Endodermal cell (in vitro differentiated cells): ENCODE results near the gene PLRG1. TPM values are rescaled to one million over a fixed set of nuclear protein-coding genes. Genes with fewer than 3 reads are reported as not detected.

Experiments
- DNase-seq: peaks from one replicate; pipeline ENCODE4 v3.0.0-alpha.2; 2017
- H3K27ac ChIP-seq: 2 replicates; pipeline ENCODE4 v1.5.1; 2013; ENCODE audit warnings: mild to moderate bottlenecking, low read depth, low read length, moderate library complexity
- H3K27me3 ChIP-seq: 2 replicates; pipeline ENCODE4 v1.6.1; 2013; ENCODE audit warnings: mild to moderate bottlenecking, low read length, moderate library complexity; ENCODE audit not compliant: insufficient read depth, control insufficient read depth, poor library complexity, severe bottlenecking
- H3K36me3 ChIP-seq: 2 replicates; pipeline ENCODE4 v1.7.0; 2013; ENCODE audit warnings: mild to moderate bottlenecking, low read length, moderate library complexity; ENCODE audit not compliant: control insufficient read depth, insufficient read depth
- H3K4me1 ChIP-seq: one replicate; pipeline ENCODE4 v1.7.0; 2013; ENCODE audit warnings: low read length; ENCODE audit not compliant: control insufficient read depth, insufficient read depth
- H3K4me3 ChIP-seq: 2 replicates; pipeline ENCODE4 v1.5.1; 2013; ENCODE audit warnings: mild to moderate bottlenecking, low read length, moderate library complexity
- H3K9ac ChIP-seq: 2 replicates; pipeline ENCODE4 v1.6.1; 2013; ENCODE audit warnings: mild to moderate bottlenecking, low read length, moderate library complexity; ENCODE audit not compliant: poor library complexity, severe bottlenecking; ENCODE audit errors: extremely low read depth
- H3K9me3 ChIP-seq: 2 replicates; pipeline ENCODE4 v1.6.1; 2013; ENCODE audit warnings: mild to moderate bottlenecking, low read length, moderate library complexity; ENCODE audit not compliant: control insufficient read depth
- H3K27ac Mint-ChIP-seq: 2 replicates; pipeline ENCODE4 v1.8.0; 2020; ENCODE audit warnings: mixed read lengths
- H3K27me3 Mint-ChIP-seq: 2 replicates; pipeline ENCODE4 v1.8.0; 2021; ENCODE audit warnings: mild to moderate bottlenecking, mixed read lengths; ENCODE audit not compliant: insufficient read depth
- H3K36me3 Mint-ChIP-seq: 2 replicates; pipeline ENCODE4 v1.8.0; 2020; ENCODE audit warnings: low read depth, mixed read lengths
- H3K4me1 Mint-ChIP-seq: 2 replicates; pipeline ENCODE4 v1.8.0; 2020; ENCODE audit warnings: mixed read lengths
- H3K4me3 Mint-ChIP-seq: 2 replicates; pipeline ENCODE4 v1.8.0; 2020; ENCODE audit warnings: mild to moderate bottlenecking, moderate library complexity, mixed read lengths
- H3K9me3 Mint-ChIP-seq: 2 replicates; pipeline ENCODE4 v1.8.0; 2020; ENCODE audit warnings: mild to moderate bottlenecking, mixed read lengths
- CTCF ChIP-seq: fragments of 200-600 bp; sonication (generic); conservative IDR thresholded peaks from 2 replicates; pipeline ENCODE4 v1.5.0; 2021; ENCODE audit warnings: antibody characterized with exemption, mild to moderate bottlenecking
- WGBS, 2 experiments: methylation state at CpG; one replicate each; pipeline versions ENCODE4 v1.1.5 to v1.1.7; 2013; ENCODE audit warnings: missing lambda C conversion rate in 2 of 2, mixed read lengths in 1 of 2; ENCODE audit not compliant: insufficient coverage in 1 of 2, insufficient read length in 1 of 2; 5-methylcytosine and 5-hydroxymethylcytosine counted together
- total RNA-seq, 2 donors: library from RNA; stranded (reverse); fragmentation: NEBNext Ultra II Directional in 1 of 2; extraction: Animal tissue kit (Norgen Biotek cat#: 25700) in 1 of 2; gene quantifications; 2 replicates in 1 of 2; 3 replicates in 1 of 2; pipeline ENCODE4 v1.2.1, GENCODE V29; 2021

PLRG1 gene
- total RNA-seq, 2 donors from 2014 or later = 132 to 235 TPM

- H3K27ac Mint-ChIP-seq = no peak overlapping the region
- H3K4me1 ChIP-seq = no peaks in the 10 kb centered on the region
- 96 to 100% methylated on average over 2 to 3 of the region's 3 CpGs for WGBS, 2 experiments
- no peaks in the 10 kb centered on the region for H3K9me3 Mint-ChIP-seq
- H3K4me1 Mint-ChIP-seq = no peaks in the 10 kb centered on the region
- no peak for DNase-seq
- no peak overlapping the region for H3K4me3 Mint-ChIP-seq
- H3K27ac ChIP-seq = no peak overlapping the region
- H3K27me3 ChIP-seq = no peaks in the 10 kb centered on the region
- TF ChIP-seq CTCF = no peak
- no peaks in the 10 kb centered on the region for H3K36me3 ChIP-seq
- no peaks in the 10 kb centered on the region for H3K9me3 ChIP-seq
- H3K4me3 ChIP-seq = no peak overlapping the region
- H3K9ac ChIP-seq = no peak overlapping the region
- H3K36me3 Mint-ChIP-seq = no peaks in the 10 kb centered on the region
- no peaks in the 10 kb centered on the region for H3K27me3 Mint-ChIP-seq
These were observed 18.8 kb upstream of the PLRG1 start for GRCh38 chr4:154569028-154569427.

GRCh38 chr4:154566639-154567204, 16.5 kb upstream of the PLRG1 start:
- Mint-ChIP-seq H3K9me3 (no peaks in the 10 kb centered on the region), H3K36me3 (no peaks in the 10 kb centered on the region), H3K27ac (no peak overlapping the region), H3K4me3 (no peak overlapping the region), H3K4me1 (no peaks in the 10 kb centered on the region), H3K27me3 (no peaks in the 10 kb centered on the region)
- no peak overlapping the region for H3K4me3 ChIP-seq
- no peaks in the 10 kb centered on the region for H3K27me3 ChIP-seq
- DNase-seq = no peak
- TF ChIP-seq CTCF = no peak
- H3K9me3 ChIP-seq = no peaks in the 10 kb centered on the region
- H3K4me1 ChIP-seq = no peaks in the 10 kb centered on the region
- no peak overlapping the region for H3K27ac ChIP-seq
- H3K9ac ChIP-seq = no peak overlapping the region
- no peaks in the 10 kb centered on the region for H3K36me3 ChIP-seq
- WGBS, 2 experiments = 92 to 100% methylated on average over 3 to 5 of the region's 5 CpGs

- no peaks in the 10 kb centered on the region for H3K4me1 ChIP-seq
- H3K4me1 Mint-ChIP-seq = no peaks in the 10 kb centered on the region
- no peak overlapping the region for H3K27ac Mint-ChIP-seq
- H3K27me3 Mint-ChIP-seq = no peaks in the 10 kb centered on the region
- H3K9me3 ChIP-seq = no peaks in the 10 kb centered on the region
- no peaks in the 10 kb centered on the region for H3K27me3 ChIP-seq
- H3K9ac ChIP-seq = no peak overlapping the region
- TF ChIP-seq CTCF = no peak
- no peaks in the 10 kb centered on the region for H3K36me3 ChIP-seq
- 80 to 92% methylated on average over 1 to 6 of the region's 6 CpGs for WGBS, 2 experiments
- no peaks in the 10 kb centered on the region for H3K36me3 Mint-ChIP-seq
- H3K9me3 Mint-ChIP-seq = no peaks in the 10 kb centered on the region
- no peak overlapping the region for H3K27ac ChIP-seq
- H3K4me3 Mint-ChIP-seq = no peak overlapping the region
- no peak for DNase-seq
- no peak overlapping the region for H3K4me3 ChIP-seq
These were observed 15.5 kb upstream of the PLRG1 start for GRCh38 chr4:154565704-154566103.
